ENCODE results near the gene ABRACL. TPM values are rescaled to one million over a fixed set of nuclear protein-coding genes. Genes with fewer than 3 reads are reported as not detected.

ABRACL gene
- polyA plus RNA-seq, 2 of the 4 experiments (the other 2 are of a cell fraction) = 40.3 to 63.3 TPM

- ChIA-PET POLR2A (no interaction called here), CTCF (interaction anchor here (0.8 kb wide), 1 partner anchor 830 kb away, joined by 3 read pairs; no protein-coding TSS in a partner anchor)
- TF ChIP-seq CTCF (IDR thresholded peaks at IDR 0.05) (no peak), RFX5 (IDR thresholded peaks at IDR 0.05) (no peak), CHD2 (IDR thresholded peaks at IDR 0.05; ENCODE audit: low read length, partially characterized antibody) (no peak), REST (IDR thresholded peaks at IDR 0.05) (no peak), E2F6 (IDR thresholded peaks at IDR 0.05; ENCODE audit: borderline replicate concordance, low read depth) (no peak), HOXB5 (CRISPR knock-in tag; IDR thresholded peaks at IDR 0.05) (no peak), POLR2AphosphoS2 (conservative IDR thresholded peaks at IDR 0.05; ENCODE audit: low read length) (no peak), GATA3 (IDR thresholded peaks at IDR 0.05; ENCODE audit: borderline replicate concordance) (no peak), BCL3 (IDR thresholded peaks at IDR 0.05) (no peak), ZSCAN20 (CRISPR knock-in tag; IDR thresholded peaks at IDR 0.05) (no peak), HEYL (CRISPR knock-in tag; IDR thresholded peaks at IDR 0.05) (no peak), JUNB (IDR thresholded peaks at IDR 0.05) (no peak), PHF8 (IDR thresholded peaks at IDR 0.05; ENCODE audit: borderline replicate concordance, low read depth) (no peak), MAX (IDR thresholded peaks at IDR 0.05) (no peak), FOSL2 (IDR thresholded peaks at IDR 0.05) (no peak), FOSL2 (CRISPR knock-in tag; IDR thresholded peaks at IDR 0.05) (no peak), RAD21 (conservative IDR thresholded peaks at IDR 0.05 in 1 of 2, IDR thresholded peaks at IDR 0.05 in 1 of 2) (no peak), JUN (IDR thresholded peaks at IDR 0.05) (no peak)
- FAIRE-seq (no peak), ATAC-seq (no peak), DNase-seq (ENCODE audit: low read depth in 1 of 2, low spot score in 1 of 2) (no peak)
- H3K9me3 ChIP-seq = no peaks in the 10 kb centered on the region
- WGBS (ENCODE audit: missing lambda C conversion rate) = 55% methylated on average over 3 of the region's 3 CpGs
- no peak overlapping the region for H3K27ac ChIP-seq
- H3K4me3 ChIP-seq = no peak overlapping the region
- no peak overlapping the region for H3K4me2 ChIP-seq
- no peaks in the 10 kb centered on the region for H3K4me1 ChIP-seq
Observed at GRCh38 chr6:139017227-139017626, 11.3 kb upstream of the ABRACL start.

GRCh38 chr6:139019722-139020121 is 8.8 kb upstream of the ABRACL start:
- H3K4me2 ChIP-seq = no peak overlapping the region
- ChIA-PET POLR2A (no interaction called here), CTCF (no interaction called here)
- ATAC-seq = no peak
- 83% methylated on average over 2 of the region's 2 CpGs for WGBS (ENCODE audit: missing lambda C conversion rate)
- no peak overlapping the region for H3K27ac ChIP-seq
- no peak overlapping the region for H3K4me3 ChIP-seq
- H3K9me3 ChIP-seq = no peaks in the 10 kb centered on the region
- H3K4me1 ChIP-seq = no peaks in the 10 kb centered on the region
- FAIRE-seq = no peak
- DNase-seq (ENCODE audit: low read depth in 1 of 2, low spot score in 1 of 2) = no peak
- no peak for TF ChIP-seq ZSCAN20 (CRISPR knock-in tag; IDR thresholded peaks at IDR 0.05)
- TF ChIP-seq BCL3 (IDR thresholded peaks at IDR 0.05) = no peak
- no peak for TF ChIP-seq MAZ (IDR thresholded peaks at IDR 0.05; ENCODE audit: borderline replicate concordance, low read depth, low read length)
- TF ChIP-seq E2F6 (IDR thresholded peaks at IDR 0.05; ENCODE audit: borderline replicate concordance, low read depth) = no peak
- TF ChIP-seq NPAS2 (CRISPR knock-in tag; IDR thresholded peaks at IDR 0.05; ENCODE audit: borderline replicate concordance) = no peak
- no peak for TF ChIP-seq HEYL (CRISPR knock-in tag; IDR thresholded peaks at IDR 0.05)
- TF ChIP-seq SMC3 (IDR thresholded peaks at IDR 0.05) = no peak
- TF ChIP-seq CTCF (IDR thresholded peaks at IDR 0.05) = no peak
- no peak for TF ChIP-seq CHD2 (IDR thresholded peaks at IDR 0.05; ENCODE audit: low read length, partially characterized antibody)
- TF ChIP-seq POLR2AphosphoS2 (conservative IDR thresholded peaks at IDR 0.05; ENCODE audit: low read length) = no peak
- TF ChIP-seq RCOR1 (IDR thresholded peaks at IDR 0.05; ENCODE audit: low read depth, low read length) = no peak
- TF ChIP-seq SREBF2 (IDR thresholded peaks at IDR 0.05) = no peak
- TF ChIP-seq CBX2 (IDR thresholded peaks at IDR 0.05; ENCODE audit: borderline replicate concordance, low read depth) = no peak
- no peak for TF ChIP-seq MAFK (IDR thresholded peaks at IDR 0.05; ENCODE audit: partially characterized antibody)

All from A549 (cell line).